GM19025 (cell line): Measurements from ENCODE around the gene TMEM132D.

ENCODE experiments used
- ATAC-seq: cut with Tn5 transposase; IDR thresholded peaks from one replicate; pipeline ENCODE4 v1.9.1; 2021; ENCODE audit warnings: mild to moderate bottlenecking, low read depth, moderate library complexity; ENCODE audit not compliant: unreplicated experiment

TMEM132D gene

DNA sequence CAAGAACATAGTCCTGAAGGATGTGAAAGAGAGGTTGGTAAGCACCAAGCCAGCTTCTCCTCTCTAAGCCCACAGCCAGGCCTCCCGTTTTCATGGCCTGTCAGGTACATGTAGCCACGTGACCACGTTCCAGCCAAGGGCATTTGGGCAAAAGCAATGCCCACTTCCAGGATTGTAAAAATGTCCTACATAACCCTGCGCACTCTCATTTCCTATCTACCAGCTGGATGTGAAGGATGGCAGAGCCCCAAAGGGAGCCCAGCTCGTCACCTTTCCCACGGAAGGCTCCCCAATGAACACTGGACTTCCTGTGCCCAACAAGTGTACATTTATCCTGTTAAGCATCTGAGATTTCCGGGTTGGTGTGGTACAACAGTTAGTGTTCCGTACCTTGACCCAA is 231.7 kb downstream of the TMEM132D start:
- no peak for ATAC-seq

DNA sequence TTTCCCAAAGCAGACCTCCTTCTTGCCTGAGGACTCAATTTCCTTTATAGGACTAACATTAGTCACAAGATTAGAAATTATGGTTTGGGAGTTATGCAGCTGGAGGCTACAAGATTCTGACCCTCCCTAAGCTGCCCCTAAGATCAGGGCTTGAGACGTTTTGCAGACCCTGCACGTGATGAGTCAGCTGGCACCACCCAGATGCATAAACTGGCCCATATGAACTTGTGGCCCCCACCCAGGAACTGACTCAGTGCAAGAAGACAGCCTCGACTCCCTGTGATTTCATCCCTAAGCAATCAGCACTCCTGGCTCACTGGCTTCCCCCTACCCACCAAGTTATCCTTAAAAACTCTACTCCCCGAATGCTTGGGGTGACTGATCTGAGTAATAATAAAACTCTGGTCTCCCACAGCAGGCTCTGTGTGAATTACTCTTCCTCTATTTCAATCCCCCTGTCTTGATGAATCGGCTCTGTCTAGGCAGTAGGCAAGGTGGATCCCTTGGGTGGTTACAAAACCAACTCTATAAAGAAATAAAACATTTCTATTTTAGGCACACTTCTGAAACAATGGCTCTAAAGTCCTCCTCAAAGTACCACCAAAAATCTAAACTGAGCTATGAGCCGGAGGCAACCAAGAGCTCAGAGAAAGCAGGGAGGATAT is 233.4 kb downstream of the TMEM132D start:
- ATAC-seq: no peak

DNA sequence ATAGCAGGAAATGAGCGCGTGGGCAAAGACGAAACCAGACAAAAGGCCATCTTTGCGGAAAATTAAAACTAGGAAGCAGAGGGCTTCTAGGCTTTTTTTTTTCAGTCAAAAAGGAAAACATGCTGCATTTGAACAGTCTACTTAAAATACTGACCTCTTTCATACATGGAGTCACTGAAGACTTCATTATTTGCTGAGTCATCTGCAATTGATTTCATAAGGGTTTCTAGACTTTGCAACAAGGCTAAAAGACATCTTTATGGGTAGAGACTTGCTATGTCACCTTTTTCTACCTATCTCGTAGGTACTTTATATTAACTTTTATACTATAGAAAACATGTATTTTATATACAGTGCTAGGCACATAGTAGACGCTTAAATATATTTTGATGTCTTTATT is 238.4 kb downstream of the TMEM132D start:
- ATAC-seq: no peak

DNA sequence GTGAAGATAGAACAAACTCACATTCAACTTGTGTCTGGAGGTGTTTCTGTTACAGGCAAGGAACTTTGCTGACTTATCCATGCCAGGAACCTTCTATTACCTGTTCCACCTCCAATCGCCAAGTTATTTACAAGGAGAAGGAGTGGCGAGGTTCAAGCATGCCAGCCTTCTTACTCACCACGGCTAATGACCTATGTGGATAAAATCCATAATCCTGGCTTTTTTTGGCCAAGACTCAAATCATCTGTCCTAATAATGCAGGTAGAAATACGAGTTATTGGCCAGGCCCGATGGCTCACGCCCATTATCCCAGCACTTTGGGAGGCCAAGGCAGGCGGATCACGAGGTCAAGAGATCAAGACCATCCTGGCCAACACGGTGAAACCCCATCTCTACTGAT is 241.6 kb downstream of the TMEM132D start:
- ATAC-seq: no peak

DNA sequence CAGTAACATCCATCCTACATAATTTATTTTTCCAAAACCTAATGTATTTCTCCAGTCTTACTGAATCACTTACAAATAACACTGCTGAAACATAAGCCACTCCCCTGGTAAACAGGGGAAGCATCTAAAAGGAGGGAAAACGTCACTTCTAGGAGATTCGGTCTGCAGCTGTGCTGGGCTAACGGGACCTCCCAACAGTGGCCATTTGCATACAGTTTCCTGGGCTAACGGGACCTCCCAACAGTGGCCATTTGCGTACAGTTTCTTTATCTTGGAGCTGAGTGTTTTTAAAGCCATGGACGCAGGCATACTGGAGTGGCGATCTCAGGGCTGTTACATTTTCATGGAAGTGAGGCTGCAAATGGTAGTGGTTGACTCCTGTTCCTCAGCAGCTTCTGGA is 242.9 kb downstream of the TMEM132D start:
- ATAC-seq: no peak

DNA sequence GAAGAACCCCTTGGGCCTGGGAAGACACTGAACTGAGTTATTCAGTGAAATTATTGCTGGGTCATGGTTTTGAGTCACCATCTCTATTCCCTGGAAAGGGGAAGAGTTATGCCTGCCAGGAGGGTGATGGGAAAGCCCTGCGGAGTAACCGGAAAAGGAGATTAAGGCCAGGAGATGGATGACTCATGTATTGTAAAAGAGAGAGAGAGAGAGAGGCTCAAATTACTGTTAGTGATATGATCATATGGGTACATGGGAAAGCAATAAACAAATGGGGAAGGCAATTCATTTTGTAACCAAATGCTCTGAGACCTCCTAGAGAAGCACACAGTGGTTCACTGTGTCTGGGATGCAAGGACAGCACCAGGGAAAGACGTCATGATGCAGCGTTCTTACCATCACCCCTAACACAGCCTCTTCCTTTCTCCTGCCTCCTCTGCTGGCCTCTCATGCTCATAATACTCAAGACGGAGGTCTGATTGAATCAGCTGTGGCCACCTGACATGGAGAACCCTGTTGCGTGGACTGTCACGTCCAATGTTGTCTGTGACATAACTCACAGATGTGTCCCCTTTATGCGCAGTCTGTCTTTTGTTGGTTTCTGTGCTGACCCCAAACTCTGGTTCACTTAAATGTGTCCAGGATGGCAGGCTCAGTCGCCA is 243.7 kb downstream of the TMEM132D start:
- ATAC-seq: no peak

DNA sequence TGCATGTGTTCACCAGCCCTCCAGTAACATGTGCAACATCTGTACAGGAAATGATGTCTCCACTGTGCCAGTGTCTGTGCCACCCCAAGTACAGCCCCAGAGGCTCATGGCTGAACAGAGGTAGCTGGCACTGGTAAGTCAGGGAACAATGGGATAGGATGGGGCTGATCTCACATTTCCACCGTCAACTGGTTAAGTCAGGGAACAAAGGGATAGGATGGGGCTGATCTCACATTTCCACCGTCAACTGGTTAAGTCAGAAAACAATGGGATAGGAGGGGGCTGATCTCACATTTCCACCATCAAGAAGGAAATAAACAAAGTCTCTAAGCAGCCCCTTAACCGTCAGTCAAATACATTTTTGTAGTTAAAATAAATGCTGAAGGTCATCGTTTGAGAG is 246.6 kb downstream of the TMEM132D start:
- ATAC-seq: no peak

DNA sequence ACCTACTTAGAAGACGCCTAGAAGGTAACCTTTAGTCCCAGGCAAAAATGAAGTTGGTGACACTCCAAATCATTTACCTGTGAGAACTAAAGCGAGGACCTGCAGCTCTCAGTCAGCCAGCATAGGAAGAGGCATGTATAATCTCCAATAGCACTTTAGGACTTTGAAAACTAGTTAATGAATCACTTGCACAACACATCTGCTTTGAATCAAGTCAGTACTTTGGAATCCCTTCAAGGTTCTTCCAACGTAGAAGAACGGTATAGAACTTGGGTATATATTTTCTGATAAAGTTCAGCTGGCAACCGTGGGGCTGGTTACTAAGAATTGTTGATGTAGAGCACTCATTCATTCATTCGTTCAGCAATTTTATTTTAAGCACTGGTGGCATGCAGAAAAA is 251.9 kb downstream of the TMEM132D start:
- ATAC-seq: no peak

DNA sequence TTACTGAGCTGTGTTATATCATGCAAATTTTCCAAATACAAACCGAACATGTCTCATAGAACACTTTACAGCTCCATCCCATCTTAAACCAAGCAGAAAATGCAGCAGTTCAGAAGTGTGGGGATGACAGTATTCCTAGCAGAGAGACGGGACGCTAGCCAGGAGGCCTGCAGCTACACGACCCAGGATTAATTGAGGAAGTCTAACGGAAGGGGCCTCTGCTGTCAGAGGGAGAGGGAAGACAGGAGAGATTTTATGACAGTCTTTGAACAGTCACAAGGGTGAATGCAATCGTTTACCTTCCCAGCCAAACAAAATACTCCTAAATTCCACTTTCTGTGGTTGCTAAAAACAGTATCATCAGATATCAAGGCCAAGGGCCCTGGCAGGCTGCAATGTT is 261.9 kb downstream of the TMEM132D start:
- ATAC-seq: no peak

DNA sequence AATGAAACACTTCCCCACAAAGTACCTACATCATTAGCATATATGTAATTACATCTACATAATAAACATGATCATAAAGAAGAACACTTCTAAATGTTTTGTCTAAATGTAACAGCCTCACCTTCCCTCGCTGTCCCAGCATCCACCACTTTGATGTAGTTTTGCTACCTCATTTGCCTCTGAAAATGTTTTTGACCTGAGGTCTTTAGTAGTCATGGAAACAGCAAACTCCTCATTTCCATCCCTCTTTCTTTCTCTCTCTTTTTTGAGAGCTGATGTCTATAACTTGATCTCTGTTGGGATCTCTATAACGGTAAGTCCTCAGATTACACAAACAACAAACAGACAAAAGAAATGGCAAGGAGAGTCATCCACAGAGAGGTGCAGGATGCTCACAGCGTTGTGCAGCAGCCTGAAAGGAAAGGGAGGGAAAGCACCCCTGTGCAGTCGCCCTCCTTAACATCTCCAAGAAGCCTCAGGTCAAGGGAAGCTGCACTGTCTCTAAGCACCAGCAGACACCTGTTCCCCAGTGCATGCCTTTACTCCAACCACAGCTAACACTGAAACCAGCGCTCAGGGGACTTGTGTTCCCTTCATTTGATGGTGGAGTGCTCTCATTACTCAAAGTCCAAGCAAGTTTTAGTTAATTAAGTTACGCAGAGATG is 268.7 kb downstream of the TMEM132D start:
- ATAC-seq: no peak

DNA sequence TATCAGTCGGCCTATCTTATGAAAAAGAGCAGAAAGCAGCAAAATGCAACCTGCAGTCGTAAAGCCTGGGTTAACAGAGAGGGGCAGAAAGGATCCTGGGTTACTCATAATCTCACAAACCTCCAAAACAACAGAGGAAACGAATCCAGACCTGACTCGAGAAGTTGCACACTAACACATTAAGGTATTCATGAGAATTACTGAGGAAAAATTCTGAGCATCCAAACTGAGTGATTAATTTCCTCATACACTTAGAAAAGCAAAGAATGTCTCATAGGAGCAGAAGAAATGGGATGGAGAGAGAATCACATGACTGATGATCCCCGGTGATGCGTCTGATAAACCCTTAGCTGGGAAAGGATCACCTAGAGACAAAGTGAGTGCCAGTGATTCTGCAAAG is 272.5 kb downstream of the TMEM132D start:
- no peak for ATAC-seq

DNA sequence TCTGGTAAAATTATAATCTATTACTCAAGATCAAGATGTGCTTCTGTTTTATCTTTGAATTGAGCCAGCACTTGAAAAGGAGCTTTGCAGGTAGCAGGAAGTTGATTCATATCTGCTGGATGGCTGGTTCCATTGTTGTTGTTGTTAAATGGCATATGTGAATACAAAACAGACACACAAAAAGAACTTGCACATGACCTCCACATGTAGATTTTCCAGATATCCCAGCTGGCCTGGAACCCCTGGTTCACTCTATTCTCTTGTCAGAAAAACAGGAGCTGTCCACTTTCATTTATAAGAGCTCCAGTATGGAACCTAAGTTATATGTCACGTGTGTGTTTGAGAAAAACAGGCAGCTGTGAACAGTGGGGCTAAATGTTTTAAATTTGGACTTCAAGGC is 273.9 kb downstream of the TMEM132D start:
- no peak for ATAC-seq

DNA sequence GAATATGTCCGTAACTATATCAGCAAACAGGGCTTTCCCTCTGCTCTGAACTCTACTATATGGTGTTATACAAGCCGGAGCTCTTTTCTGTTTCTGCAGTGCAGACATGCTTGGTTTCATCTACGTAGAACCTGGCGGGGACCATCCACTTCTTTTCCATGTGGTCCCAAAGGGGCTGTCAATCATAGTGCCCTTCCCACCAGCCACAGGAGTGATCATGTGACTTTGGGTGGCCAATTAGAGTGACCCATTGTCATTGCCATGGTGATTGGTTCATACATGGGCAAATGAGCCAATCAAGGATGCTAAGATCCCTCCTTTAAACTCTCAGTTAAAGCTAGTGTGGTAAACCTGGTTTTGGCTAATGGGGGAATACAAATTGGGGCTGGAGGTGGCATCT is 281.3 kb downstream of the TMEM132D start:
- ATAC-seq: no peak

DNA sequence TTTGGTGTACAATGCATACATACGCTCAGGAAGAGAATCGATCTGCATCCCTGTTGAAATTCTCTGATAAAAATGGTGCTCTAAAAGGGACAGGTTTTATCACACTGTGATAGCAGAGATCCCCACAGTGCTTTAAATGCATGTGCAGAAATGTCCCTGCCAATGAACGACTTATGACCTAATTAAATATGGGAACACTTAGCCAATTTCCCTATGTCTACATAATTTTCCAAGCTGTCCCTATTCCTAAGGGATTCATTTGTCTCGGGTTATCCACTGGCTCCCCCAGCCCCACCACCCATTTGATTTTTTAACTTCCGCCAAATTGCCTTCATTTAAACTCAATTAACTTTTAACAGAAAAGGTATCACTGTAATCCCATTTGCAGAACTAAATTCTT is 284.6 kb downstream of the TMEM132D start:
- no peak for ATAC-seq

DNA sequence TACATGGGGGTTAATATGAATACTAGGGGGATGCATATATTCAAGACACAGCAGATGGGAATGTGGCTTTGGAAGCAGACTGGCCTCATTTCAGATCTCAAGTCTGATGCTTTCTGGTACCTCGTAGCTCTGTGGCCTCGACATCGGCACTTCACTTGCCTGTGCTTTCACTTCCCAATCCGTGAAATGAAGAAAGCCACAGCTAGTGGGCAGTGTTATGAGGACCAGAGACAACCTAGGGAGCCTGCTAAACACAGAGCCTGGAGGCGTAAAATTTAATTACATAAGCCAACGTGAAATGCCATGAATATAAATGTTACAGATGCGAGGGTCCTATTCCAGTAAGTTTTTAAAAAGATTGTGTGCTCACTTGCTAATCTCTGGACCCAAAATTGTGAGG is 286.0 kb downstream of the TMEM132D start:
- ATAC-seq: no peak

DNA sequence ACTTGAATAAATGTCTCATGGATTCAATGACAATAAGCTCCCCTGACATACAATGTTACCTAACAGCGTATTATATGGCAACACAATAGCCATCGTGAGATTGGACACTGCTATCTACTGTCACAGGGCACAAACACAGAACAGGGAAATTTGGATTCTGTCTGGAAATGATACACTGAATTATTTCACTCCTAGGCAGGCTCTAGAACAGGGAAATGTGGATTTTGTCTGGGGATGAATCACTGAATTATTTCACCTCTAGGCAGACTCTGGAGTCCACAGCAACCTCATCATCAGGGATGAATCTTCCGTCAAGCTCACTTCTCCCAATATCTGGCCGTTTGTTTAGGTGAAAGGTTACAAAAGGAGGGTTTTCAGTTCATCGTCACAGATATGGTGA is 288.8 kb downstream of the TMEM132D start:
- ATAC-seq: no peak

DNA sequence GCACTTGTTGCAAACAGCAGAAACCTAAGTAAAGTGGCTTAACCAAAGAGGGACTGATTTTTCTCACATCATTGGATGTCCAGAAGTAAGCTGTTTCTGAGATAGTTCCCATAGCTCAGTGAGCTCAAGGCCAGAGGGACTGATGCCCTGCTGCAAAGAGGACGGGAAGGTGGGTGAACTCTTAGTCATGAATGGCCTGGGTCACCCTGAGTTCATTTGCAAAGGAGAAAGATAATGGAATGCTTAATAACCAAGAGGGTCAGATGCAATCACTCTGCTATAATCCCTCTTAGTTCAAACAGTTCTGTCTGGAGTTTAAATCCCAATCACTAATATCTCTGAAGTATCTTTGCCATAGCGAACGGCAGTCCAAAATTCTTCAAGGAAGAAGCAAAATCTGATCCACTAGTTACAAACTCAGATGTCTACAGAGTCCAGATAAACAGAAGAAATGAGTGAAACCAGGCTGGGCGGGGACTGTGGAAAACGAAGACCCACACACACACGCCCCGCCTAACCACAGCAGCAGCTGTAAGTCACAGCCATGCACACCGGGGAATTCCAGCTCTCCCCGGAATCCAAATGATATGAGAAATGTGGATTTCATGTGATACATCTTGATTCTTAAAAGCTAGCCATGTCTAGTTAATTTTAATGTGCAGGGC is 289.5 kb downstream of the TMEM132D start:
- no peak for ATAC-seq

DNA sequence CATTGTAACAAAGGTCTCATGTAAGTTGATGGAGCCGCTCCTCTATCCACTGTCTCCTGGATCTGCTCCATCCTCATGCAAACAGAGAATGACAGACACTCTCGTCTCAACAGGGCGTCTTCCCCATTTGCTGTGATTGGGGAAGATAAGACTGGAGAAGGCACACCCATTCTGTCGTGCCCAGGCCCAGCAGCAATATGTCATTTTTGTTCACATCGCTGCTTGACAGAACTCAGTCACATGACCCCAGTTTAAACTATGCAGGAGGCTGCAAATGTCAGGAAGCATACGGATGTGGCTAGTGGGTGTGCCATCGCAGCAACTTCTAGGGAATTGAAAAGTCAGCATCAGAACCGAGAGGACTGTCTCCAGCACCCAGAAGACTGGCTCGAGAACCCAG is 290.5 kb downstream of the TMEM132D start:
- no peak for ATAC-seq

DNA sequence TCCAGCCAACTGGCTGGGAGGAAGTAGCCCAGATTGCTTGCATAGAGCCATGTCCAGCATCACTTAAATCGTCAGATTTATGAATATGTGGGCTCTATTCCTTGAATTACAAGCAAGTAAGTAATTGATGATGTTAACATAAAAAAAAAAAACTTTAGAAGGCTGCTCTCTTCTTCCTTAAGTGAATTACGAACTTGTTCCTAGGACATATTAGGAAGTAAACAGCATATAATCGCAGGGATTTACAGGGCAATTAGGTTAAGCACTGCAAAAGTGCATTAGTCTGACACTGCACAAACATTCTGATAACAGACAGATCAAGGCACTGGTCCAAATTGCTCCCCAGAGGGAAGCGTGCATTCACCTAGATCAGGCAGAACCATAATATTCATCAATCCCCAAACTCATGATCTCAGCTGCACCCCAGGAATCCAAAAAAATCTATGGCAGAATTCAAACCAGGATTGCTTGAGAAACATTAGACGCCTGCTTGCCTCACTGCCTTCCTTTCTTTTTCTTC is 293.2 kb downstream of the TMEM132D start:
- no peak for ATAC-seq

DNA sequence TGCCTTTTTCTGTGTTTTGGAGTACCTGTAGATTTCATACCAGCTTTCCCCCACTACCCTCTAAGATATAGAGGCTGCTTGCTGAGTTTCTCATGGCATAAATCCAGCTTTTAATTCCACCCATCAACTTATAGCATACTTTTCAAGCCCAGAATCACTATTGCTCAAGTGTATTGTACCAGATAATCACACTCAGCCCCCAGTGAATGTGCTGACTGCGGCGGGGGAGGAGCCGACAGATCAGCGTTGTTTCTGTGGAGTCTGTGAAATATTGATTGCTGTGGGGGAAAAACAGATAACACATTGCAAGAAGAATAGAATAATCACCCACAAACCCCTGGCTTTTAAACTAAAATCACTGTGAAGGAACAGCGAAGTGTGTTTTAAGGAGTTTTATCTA is 296.1 kb downstream of the TMEM132D start:
- no peak for ATAC-seq

DNA sequence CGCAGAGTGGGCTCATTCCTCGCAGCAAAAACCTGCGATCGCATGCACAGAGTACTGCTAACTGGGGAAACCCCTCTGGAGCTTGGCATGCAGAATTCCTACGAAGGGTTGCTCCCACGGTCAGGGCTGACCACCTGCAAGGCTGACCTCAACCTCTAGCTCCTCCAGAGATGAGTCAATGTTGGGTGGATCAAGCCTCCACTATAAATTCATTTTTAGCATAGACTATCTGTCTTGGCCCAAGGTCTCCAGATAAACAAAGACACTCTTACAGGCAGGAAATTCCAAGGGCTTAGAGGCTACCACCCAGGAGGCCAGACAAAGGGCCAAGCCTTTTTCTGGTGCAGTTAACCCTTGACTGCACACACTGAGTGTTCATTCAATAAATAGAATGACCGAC is 296.5 kb downstream of the TMEM132D start:
- ATAC-seq: no peak
